ENCODE measurements around the gene MGST2.

Gene MGST2

GRCh38 chr4:139700568-139700967, 34.9 kb downstream of the MGST2 start:
- no peak for DNase-seq (ENCODE audit: low read depth in 2 of 2, low spot score in 1 of 2)

GRCh38 chr4:139704915-139705485, 39.4 kb downstream of the MGST2 start:
- DNase-seq (ENCODE audit: low read depth in 2 of 2, low spot score in 1 of 2) = no peak

GRCh38 chr4:139709660-139710059, 44.0 kb downstream of the MGST2 start:
- DNase-seq (ENCODE audit: low read depth in 2 of 2, low spot score in 1 of 2) = no peak

- no peak for DNase-seq (ENCODE audit: low read depth in 2 of 2, low spot score in 1 of 2)
Observed at GRCh38 chr4:139710073-139710472, 44.5 kb downstream of the MGST2 start.

- no peak for DNase-seq (ENCODE audit: low read depth in 2 of 2, low spot score in 1 of 2)
Observed at GRCh38 chr4:139711461-139711860, 45.8 kb downstream of the MGST2 start.

GRCh38 chr4:139712882-139713281, 47.3 kb downstream of the MGST2 start:
- DNase-seq (ENCODE audit: low read depth in 2 of 2, low spot score in 1 of 2) = no peak

- no peak for DNase-seq (ENCODE audit: low read depth in 2 of 2, low spot score in 1 of 2)
Observed at GRCh38 chr4:139715746-139716391, 50.2 kb downstream of the MGST2 start.

GRCh38 chr4:139718358-139718757, 52.7 kb downstream of the MGST2 start:
- DNase-seq (ENCODE audit: low read depth in 2 of 2, low spot score in 1 of 2) = no peak

GRCh38 chr4:139718833-139719232, 53.2 kb downstream of the MGST2 start:
- no peak for DNase-seq (ENCODE audit: low read depth in 2 of 2, low spot score in 1 of 2)

- DNase-seq (ENCODE audit: low read depth in 2 of 2, low spot score in 1 of 2) = no peak
Observed at GRCh38 chr4:139719381-139720101, 53.9 kb downstream of the MGST2 start.

- DNase-seq (ENCODE audit: low read depth in 2 of 2, low spot score in 1 of 2) = no peak
Observed at GRCh38 chr4:139720806-139721205, 55.2 kb downstream of the MGST2 start.

GRCh38 chr4:139721789-139722188, 56.2 kb downstream of the MGST2 start:
- no peak for DNase-seq (ENCODE audit: low read depth in 2 of 2, low spot score in 1 of 2)

- DNase-seq (ENCODE audit: low read depth in 2 of 2, low spot score in 1 of 2) = no peak
Observed at GRCh38 chr4:139725236-139725635, 59.6 kb downstream of the MGST2 start.

GRCh38 chr4:139726615-139727014, 61.0 kb downstream of the MGST2 start:
- no peak for DNase-seq (ENCODE audit: low read depth in 2 of 2, low spot score in 1 of 2)

GRCh38 chr4:139728146-139728545, 62.5 kb downstream of the MGST2 start:
- DNase-seq (ENCODE audit: low read depth in 2 of 2, low spot score in 1 of 2) = no peak

GRCh38 chr4:139728840-139729239, 63.2 kb downstream of the MGST2 start:
- DNase-seq (ENCODE audit: low read depth in 2 of 2, low spot score in 1 of 2) = no peak

- DNase-seq (ENCODE audit: low read depth in 2 of 2, low spot score in 1 of 2) = no peak
Observed at GRCh38 chr4:139732991-139733570, 67.5 kb downstream of the MGST2 start.

- DNase-seq (ENCODE audit: low read depth in 2 of 2, low spot score in 1 of 2) = no peak
Observed at GRCh38 chr4:139734201-139734874, 68.7 kb downstream of the MGST2 start.

- peak in 1 of 2 donors; percentile 6 for DNase-seq (ENCODE audit: low read depth in 2 of 2, low spot score in 1 of 2)
Observed at GRCh38 chr4:139734875-139735380, 69.3 kb downstream of the MGST2 start.

GRCh38 chr4:139735381-139736273, 70.0 kb downstream of the MGST2 start:
- DNase-seq (ENCODE audit: low read depth in 2 of 2, low spot score in 1 of 2) = no peak
